OCI-LY7 (cell line): ENCODE measurements around the gene MLN. TPM values are rescaled to one million over a fixed set of nuclear protein-coding genes. Genes with fewer than 3 reads are reported as not detected.

Source experiments
- BruUV-seq: library from RNA; stranded (reverse); fragments of 400-500 nt; replicated peaks from 2 replicates; lab custom pipeline; 2021; lab: Mats Ljungman, UMichigan
- CTCF ChIA-PET: fragments of 300-600 bp; sonication (Branson Sonifier 250); formaldehyde crosslinking; loops from one replicate; lab custom pipeline; 2022; ENCODE audit warnings: antibody characterized with exemption; ENCODE audit not compliant: unreplicated experiment; lab: Charles Lee
- POLR2A ChIA-PET: fragments of 300-600 bp; sonication (Branson Sonifier 250); formaldehyde crosslinking; loops from one replicate; lab custom pipeline; 2022; ENCODE audit warnings: antibody characterized with exemption; lab: Charles Lee
- DNase-seq: peaks from one replicate; pipeline ENCODE4 v3.0.0-alpha.2; 2015; ENCODE audit warnings: low spot score
- H2AFZ ChIP-seq: fragments of 200-600 bp; sonication (generic), shearing (Covaris generic); 2 replicates; pipeline ENCODE4 v1.6.1; 2014; ENCODE audit warnings: mild to moderate bottlenecking, antibody characterized with exemption, low read length, moderate library complexity
- H3K27ac ChIP-seq: fragments of 200-600 bp; sonication (generic); 2 replicates; pipeline ENCODE4 v1.5.1; 2014; ENCODE audit warnings: mixed run types, low read depth, mild to moderate bottlenecking, moderate library complexity, low read length, inconsistent platforms; ENCODE audit not compliant: poor library complexity, severe bottlenecking
- H3K36me3 ChIP-seq: fragments of 200-600 bp; sonication (generic); 2 replicates; pipeline ENCODE4 v1.6.1; 2014; ENCODE audit warnings: mild to moderate bottlenecking, antibody characterized with exemption, low read length, moderate library complexity, mixed read lengths; ENCODE audit not compliant: insufficient read depth
- H3K4me1 ChIP-seq: fragments of 200-600 bp; sonication (generic); 2 replicates; pipeline ENCODE4 v1.5.1; 2014; ENCODE audit warnings: mild to moderate bottlenecking, low read length; ENCODE audit not compliant: insufficient read depth, poor library complexity, severe bottlenecking
- H3K4me2 ChIP-seq: fragments of 200-600 bp; sonication (generic); 2 replicates; pipeline ENCODE4 v1.6.1; 2014; ENCODE audit warnings: mild to moderate bottlenecking, low read length
- H3K4me3 ChIP-seq: fragments of 200-600 bp; sonication (generic); 2 replicates; pipeline ENCODE4 v1.5.1; 2014; ENCODE audit warnings: mild to moderate bottlenecking, low read depth, low read length; ENCODE audit not compliant: poor library complexity, severe bottlenecking
- H3K79me2 ChIP-seq: fragments of 200-600 bp; sonication (generic); 2 replicates; pipeline ENCODE4 v1.6.1; 2016; ENCODE audit warnings: low read depth, mild to moderate bottlenecking, low read length, moderate library complexity, mixed read lengths; ENCODE audit not compliant: insufficient read depth
- H3K9me2 ChIP-seq: fragments of 200-600 bp; sonication (generic); 2 replicates; pipeline ENCODE4 v1.6.1; 2016; ENCODE audit warnings: mild to moderate bottlenecking, low read length, mixed read lengths; ENCODE audit not compliant: insufficient read depth
- H3K9me3 ChIP-seq: fragments of 200-600 bp; sonication (generic); 2 replicates; pipeline ENCODE4 v1.6.1; 2014; ENCODE audit warnings: mild to moderate bottlenecking, mixed run types, low read length, mixed read lengths
- H4K20me1 ChIP-seq: fragments of 200-600 bp; sonication (generic); 2 replicates; pipeline ENCODE4 v1.6.1; 2014; ENCODE audit warnings: mild to moderate bottlenecking, antibody characterized with exemption, low read length, moderate library complexity, mixed read lengths; ENCODE audit not compliant: insufficient read depth
- CTCF ChIP-seq: fragments of 200-600 bp; sonication (generic); conservative IDR thresholded peaks from 2 replicates; pipeline ENCODE4 v1.5.1; 2014; ENCODE audit warnings: mild to moderate bottlenecking, antibody characterized with exemption, low read length, moderate library complexity, mixed read lengths
- EZH2phosphoT487 ChIP-seq: fragments of 200-600 bp; sonication (generic); IDR thresholded peaks from 2 replicates; pipeline ENCODE4 v1.6.1; 2018; ENCODE audit warnings: low read depth, borderline replicate concordance, mild to moderate bottlenecking, mixed run types, antibody characterized with exemption, low read length, moderate library complexity, mixed read lengths
- intact Hi-C: fragments of 100-400 bp; cut with micrococcal nuclease; formaldehyde crosslinking; loops from one replicate; pipeline ENCODE4 v1.10.0; 2022; ENCODE audit not compliant: unreplicated experiment
- total RNA-seq, 2 experiments: library from RNA; depleted of rRNA in 1 of 2; stranded (reverse); fragments of >200 nt in 1 of 2; shearing (Covaris generic) in 1 of 2; gene quantifications; 2 replicates each; pipeline ENCODE4 v1.2.3, GENCODE V29; 2014 to 2022

Gene MLN
- total RNA-seq, 2 experiments from 2014 or later: not detected

DNA sequence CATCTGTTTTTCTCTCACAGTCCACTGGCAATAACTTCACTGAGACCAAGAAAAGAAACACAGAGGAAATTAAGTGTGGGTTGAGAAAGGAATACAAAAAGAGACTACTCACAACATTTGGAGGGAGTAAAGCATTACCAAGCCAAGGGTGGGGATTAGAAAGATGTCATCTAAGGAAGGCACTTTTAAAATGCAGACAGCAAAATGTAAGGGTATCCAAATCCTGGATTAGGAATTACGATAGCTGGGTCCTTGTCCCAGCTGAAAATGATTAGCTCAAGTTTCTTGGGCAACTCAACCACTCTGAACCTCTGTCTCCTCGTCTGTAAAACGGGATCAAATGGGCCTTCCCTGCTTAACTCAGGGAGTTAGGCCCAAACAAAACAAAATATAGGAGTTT lies 17.1 kb downstream of the MLN start:
- Histone ChIP-seq H3K4me2 (peak overlapping the region; percentile 69), H2AFZ (no peak overlapping the region), H3K4me3 (peak overlapping the region; percentile 18), H4K20me1 (peaks cover 14% of the 10 kb centered on the region; the same call in 1 of the 2 replicates), H3K9me2 (no peaks in the 10 kb centered on the region), H3K27ac (no peak overlapping the region), H3K36me3 (peaks cover 49% of the 10 kb centered on the region), H3K79me2 (peaks cover 20% of the 10 kb centered on the region; the same call in 1 of the 2 replicates), H3K4me1 (peaks cover 23% of the 10 kb centered on the region), H3K9me3 (no peaks in the 10 kb centered on the region)
- intact Hi-C loops: loop anchor here (5.0 kb wide), 1 partner anchor 366 kb away; no protein-coding TSS in a partner anchor
- BruUV-seq: no TSS peak
- CTCF ChIA-PET: no interaction called here
- TF ChIP-seq EZH2phosphoT487 (no peak), CTCF (no peak)
- DNase-seq: no peak
- POLR2A ChIA-PET: interaction anchor here (1.3 kb wide), 1 partner anchor 76 kb away, joined by 4 read pairs; the partner anchor contains the start of gene UQCC2

DNA sequence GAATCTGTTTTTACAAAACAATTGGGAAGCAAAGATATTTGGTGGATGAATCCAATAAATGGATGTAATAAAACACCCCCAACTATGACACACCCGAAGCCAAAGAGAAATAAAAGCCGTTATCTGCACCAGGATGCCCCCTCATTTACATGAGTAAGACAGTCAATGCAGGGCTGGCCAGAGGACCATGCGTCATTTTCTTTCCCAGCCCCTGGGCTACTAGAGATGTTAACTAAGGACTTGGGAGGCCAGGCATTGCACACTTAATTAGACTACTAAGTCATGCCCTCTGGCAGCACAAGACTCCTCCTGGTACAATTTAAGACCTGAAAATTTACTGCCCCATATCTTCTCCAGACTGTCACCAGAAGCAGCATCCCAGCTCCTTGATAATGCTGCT lies 18.0 kb downstream of the MLN start:
- Histone ChIP-seq H4K20me1 (peaks cover 14% of the 10 kb centered on the region; the same call in 1 of the 2 replicates), H3K9me2 (no peaks in the 10 kb centered on the region), H3K4me3 (no peak overlapping the region), H2AFZ (no peak overlapping the region), H3K36me3 (peaks cover 58% of the 10 kb centered on the region), H3K4me1 (peaks cover 23% of the 10 kb centered on the region), H3K4me2 (peak overlapping the region; percentile 69; the same call in 1 of the 2 replicates), H3K79me2 (peaks cover 20% of the 10 kb centered on the region; the same call in 1 of the 2 replicates), H3K27ac (no peak overlapping the region), H3K9me3 (no peaks in the 10 kb centered on the region)
- TF ChIP-seq CTCF (no peak), EZH2phosphoT487 (no peak)
- ChIA-PET CTCF (no interaction called here), POLR2A (no interaction called here)
- no peak for DNase-seq
- BruUV-seq: no TSS peak
- intact Hi-C loops: loop anchor here (5.0 kb wide), 1 partner anchor 367 kb away; no protein-coding TSS in a partner anchor

GRCh38 chr6:33784787-33785186 lies 19.0 kb downstream of the MLN start:
- Histone ChIP-seq H3K79me2 (peaks cover 20% of the 10 kb centered on the region; the same call in 1 of the 2 replicates), H3K4me1 (peaks cover 23% of the 10 kb centered on the region), H3K9me2 (no peaks in the 10 kb centered on the region), H3K9me3 (no peaks in the 10 kb centered on the region), H3K4me3 (no peak overlapping the region), H2AFZ (no peak overlapping the region), H4K20me1 (peaks cover 14% of the 10 kb centered on the region; the same call in 1 of the 2 replicates), H3K36me3 (peaks cover 68% of the 10 kb centered on the region), H3K4me2 (no peak overlapping the region), H3K27ac (no peak overlapping the region)
- TF ChIP-seq EZH2phosphoT487 (no peak), CTCF (no peak)
- intact Hi-C loops: loop anchor here (5.0 kb wide), 1 partner anchor 368 kb away; no protein-coding TSS in a partner anchor
- POLR2A ChIA-PET: no interaction called here
- no peak for DNase-seq
- BruUV-seq: no TSS peak
- CTCF ChIA-PET: no interaction called here
